HCT116 (cell line): ENCODE measurements around the gene SULT1E1. TPM values are rescaled to one million over a fixed set of nuclear protein-coding genes. Genes with fewer than 3 reads are reported as not detected.

ENCODE experiments used
- ATAC-seq: fragments of 200-7000 bp; cut with Tn5 transposase; 2 replicates; pipeline ENCODE4 v1.9.1; 2020; ENCODE audit warnings: mild to moderate bottlenecking, moderate library complexity
- BruUV-seq: library from RNA; stranded (reverse); fragments of 400-500 nt; replicated peaks from 2 replicates; lab custom pipeline; 2021; lab: Mats Ljungman, UMichigan
- CTCF ChIA-PET: fragments of 300-600 bp; sonication (Branson Sonifier 250); formaldehyde crosslinking; loops from one replicate; lab custom pipeline; 2021; ENCODE audit warnings: antibody characterized with exemption; lab: Charles Lee
- POLR2A ChIA-PET: fragments of 300-600, 350-600 bp; sonication (Branson Sonifier 250); formaldehyde crosslinking; loops from one replicate; lab custom pipeline; 2021; ENCODE audit warnings: antibody characterized with exemption; lab: Charles Lee
- RAD21 ChIA-PET, 2 experiments: fragments of 300-600 bp; sonication (Branson Sonifier 250); formaldehyde crosslinking; loops; one replicate each; lab custom pipeline; 2023; ENCODE audit warnings: low total read pairs in 2 of 2; ENCODE audit not compliant: uncharacterized antibody in 2 of 2, unreplicated experiment in 2 of 2, low non-redundant PET in 1 of 2; lab: Charles Lee
- DNase-seq: peaks from one replicate; pipeline ENCODE4 v3.0.0-alpha.2; 2010; ENCODE audit warnings: low read depth, low spot score
- H2AFZ ChIP-seq: fragments of 200-600 bp; shearing (Covaris generic), sonication (generic); 2 replicates; pipeline ENCODE4 v1.6.1; 2017; ENCODE audit warnings: low read depth, mixed run types, mixed read lengths, antibody characterized with exemption, low read length; ENCODE audit not compliant: poor library complexity, severe bottlenecking
- H3K27ac ChIP-seq: 2 replicates; pipeline ENCODE4 v1.5.1; 2012; ENCODE audit warnings: low read depth, low read length
- H3K27me3 ChIP-seq: fragments of 200-600 bp; sonication (generic); 2 replicates; pipeline ENCODE4 v1.6.1; 2016; ENCODE audit warnings: mixed run types, low read length, mixed read lengths; ENCODE audit not compliant: insufficient read depth
- H3K36me3 ChIP-seq, 2 experiments: fragments of 200-500 bp in 1 of 2; fragments of 200-600 bp in 1 of 2; sonication (Bioruptor generic) in 1 of 2; sonication (generic) in 1 of 2; 2 replicates each; pipeline versions ENCODE4 v1.5.1 to v1.6.1; 2014 to 2016; ENCODE audit warnings: low read length in 2 of 2, inconsistent platforms in 1 of 2, mixed read lengths in 1 of 2, mixed run types in 1 of 2; ENCODE audit not compliant: insufficient read depth in 2 of 2, control insufficient read depth in 1 of 2
- H3K4me1 ChIP-seq, 2 experiments: fragments of 200-600 bp in 1 of 2; sonication (generic) in 1 of 2; 2 replicates each; pipeline versions ENCODE4 v1.5.1 to v1.6.1; 2012 to 2017; ENCODE audit warnings: low read length in 2 of 2, inconsistent platforms in 1 of 2, mild to moderate bottlenecking in 1 of 2, mixed read lengths in 1 of 2, mixed run types in 1 of 2, moderate library complexity in 1 of 2; ENCODE audit not compliant: insufficient read depth in 2 of 2, control insufficient read depth in 1 of 2
- H3K4me2 ChIP-seq: fragments of 200-600 bp; sonication (generic); 2 replicates; pipeline ENCODE4 v1.6.1; 2017; ENCODE audit warnings: mixed run types, low read length, mixed read lengths
- H3K4me3 ChIP-seq, 2 experiments: fragments of 200-600 bp in 1 of 2; sonication (generic) in 1 of 2; replicated peaks in 1 of 2; 2 replicates each; pipeline ENCODE4 v1.5.1; 2011 to 2016; ENCODE audit warnings: low read length in 2 of 2, control low read depth in 1 of 2, low read depth in 1 of 2, mild to moderate bottlenecking in 1 of 2, mixed read lengths in 1 of 2, mixed run types in 1 of 2
- H3K79me2 ChIP-seq: fragments of 200-600 bp; sonication (generic); 2 replicates; pipeline ENCODE4 v1.6.1; 2017; ENCODE audit warnings: mild to moderate bottlenecking, mixed run types, low read length, moderate library complexity, mixed read lengths; ENCODE audit not compliant: insufficient read depth
- H3K9ac ChIP-seq: fragments of 200-600 bp; sonication (generic); 2 replicates; pipeline ENCODE4 v1.6.1; 2016; ENCODE audit warnings: low read length, mixed read lengths
- H3K9me2 ChIP-seq: fragments of 200-600 bp; sonication (generic), shearing (Covaris generic); 2 replicates; pipeline ENCODE4 v1.6.1; 2017; ENCODE audit warnings: mixed run types, mild to moderate bottlenecking, moderate library complexity; ENCODE audit not compliant: insufficient read depth
- H3K9me3 ChIP-seq, 2 experiments: fragments of 200-500 bp in 1 of 2; fragments of 200-600 bp in 1 of 2; sonication (Bioruptor generic) in 1 of 2; sonication (generic) in 1 of 2; 2 replicates each; pipeline ENCODE4 v1.6.1; 2014 to 2017; ENCODE audit warnings: low read length in 2 of 2, mixed read lengths in 2 of 2, inconsistent platforms in 1 of 2, low read depth in 1 of 2, mild to moderate bottlenecking in 1 of 2, mixed run types in 1 of 2, moderate library complexity in 1 of 2; ENCODE audit not compliant: control insufficient read depth in 1 of 2, insufficient read depth in 1 of 2
- H4K20me1 ChIP-seq: fragments of 200-600 bp; sonication (generic), shearing (Covaris generic); 2 replicates; pipeline ENCODE4 v1.6.1; 2017; ENCODE audit warnings: mixed run types, mild to moderate bottlenecking, moderate library complexity; ENCODE audit not compliant: insufficient read depth
- ATF3 ChIP-seq: IDR thresholded peaks from 2 replicates; pipeline ENCODE4 v1.6.1; 2012
- CEBPB ChIP-seq: IDR thresholded peaks from 2 replicates; pipeline ENCODE4 v1.6.1; 2012; ENCODE audit warnings: low read depth
- CTCF ChIP-seq, 3 experiments: fragments of 200-600 bp in 1 of 3; sonication (generic) in 1 of 3; IDR thresholded peaks in 2 of 3; conservative IDR thresholded peaks in 1 of 3; 2 replicates each; pipeline ENCODE4 v1.5.1; 2012 to 2017; ENCODE audit warnings: low read depth in 2 of 3, low read length in 2 of 3, antibody characterized with exemption in 1 of 3, borderline replicate concordance in 1 of 3, control low read depth in 1 of 3, mild to moderate bottlenecking in 1 of 3, mixed read lengths in 1 of 3, mixed run types in 1 of 3, moderate library complexity in 1 of 3; ENCODE audit not compliant: insufficient read depth in 1 of 3
- EGR1 ChIP-seq: IDR thresholded peaks from 2 replicates; pipeline ENCODE4 v1.6.1; 2012; ENCODE audit warnings: low read depth
- ELF1 ChIP-seq: IDR thresholded peaks from 2 replicates; pipeline ENCODE4 v1.6.1; 2012; ENCODE audit warnings: low read depth, borderline replicate concordance
- EZH2 ChIP-seq: fragments of 200-600 bp; sonication (generic); IDR thresholded peaks from 2 replicates; pipeline ENCODE4 v1.6.1; 2017; ENCODE audit warnings: antibody characterized with exemption, mixed run types
- EZH2phosphoT487 ChIP-seq: fragments of 200-600 bp; IDR thresholded peaks from 2 replicates; pipeline ENCODE4 v1.6.1; 2018; ENCODE audit warnings: antibody characterized with exemption, borderline replicate concordance
- FOSL1 ChIP-seq: IDR thresholded peaks from 2 replicates; pipeline ENCODE4 v1.6.1; 2012; ENCODE audit warnings: low read depth
- POLR2A ChIP-seq: IDR thresholded peaks from 2 replicates; pipeline ENCODE4 v1.7.0; 2011; ENCODE audit warnings: borderline replicate concordance; ENCODE audit not compliant: insufficient read depth, insufficient read length; ENCODE audit errors: extremely low read depth
- RAD21 ChIP-seq: IDR thresholded peaks from 2 replicates; pipeline ENCODE4 v1.6.1; 2012; ENCODE audit warnings: low read depth, mild to moderate bottlenecking
- REST ChIP-seq: IDR thresholded peaks from 2 replicates; pipeline ENCODE4 v1.6.1; 2012; ENCODE audit warnings: low read depth
- SP1 ChIP-seq: IDR thresholded peaks from 2 replicates; pipeline ENCODE4 v1.6.1; 2012; ENCODE audit warnings: low read depth
- TCF7L2 ChIP-seq: IDR thresholded peaks from 2 replicates; pipeline ENCODE4 v1.7.0; 2011; ENCODE audit warnings: borderline replicate concordance, inconsistent platforms; ENCODE audit not compliant: insufficient read depth, insufficient read length; ENCODE audit errors: extremely low read depth
- ZBTB33 ChIP-seq: IDR thresholded peaks from 2 replicates; pipeline ENCODE4 v1.6.1; 2011; ENCODE audit warnings: mild to moderate bottlenecking, low read length, moderate library complexity; ENCODE audit not compliant: insufficient replicate concordance; ENCODE audit errors: extremely low read depth
- ZNF274 ChIP-seq: fragments of 200-500 bp; sonication (Bioruptor generic); IDR thresholded peaks from 2 replicates; pipeline ENCODE4 v1.6.1; 2014; ENCODE audit warnings: mild to moderate bottlenecking, low read depth, low read length, inconsistent platforms
- intact Hi-C: fragments of 100-400 bp; cut with micrococcal nuclease; formaldehyde crosslinking; loops from 2 replicates; pipeline ENCODE4 v1.10.0; 2022
- total RNA-seq: library from RNA; stranded (reverse); gene quantifications from one replicate; pipeline ENCODE4 v1.2.1, GENCODE V29; 2021; ENCODE audit not compliant: unreplicated experiment

Gene SULT1E1
- total RNA-seq, 1 experiment from 2014 or later = not detected

- Histone ChIP-seq H3K4me3 (no peak overlapping the region), H3K27ac (no peak overlapping the region), H4K20me1 (no peaks in the 10 kb centered on the region), H3K4me2 (no peak overlapping the region), H3K36me3 (no peaks in the 10 kb centered on the region), H3K9me2 (no peaks in the 10 kb centered on the region), H3K79me2 (no peaks in the 10 kb centered on the region), H2AFZ (no peak overlapping the region), H3K9ac (no peak overlapping the region), H3K27me3 (no peaks in the 10 kb centered on the region), H3K4me1 (no peaks in the 10 kb centered on the region), H3K9me3 (no peaks in the 10 kb centered on the region)
- no peak for TF ChIP-seq ZBTB33
- no peak for TF ChIP-seq REST
- no peak for TF ChIP-seq POLR2A
- TF ChIP-seq RAD21 = no peak
- no peak for TF ChIP-seq ATF3
- TF ChIP-seq EGR1 = no peak
- no peak for TF ChIP-seq CTCF (IDR thresholded peaks at IDR 0.05 in 2 of 3, conservative IDR thresholded peaks at IDR 0.05 in 1 of 3; ENCODE audit: borderline replicate concordance in 1 of 3, insufficient read depth in 1 of 3, low read depth in 2 of 3, low read length in 2 of 3)
- no peak for TF ChIP-seq ZNF274
- no peak for TF ChIP-seq EZH2
- no peak for TF ChIP-seq ELF1
- no peak for TF ChIP-seq TCF7L2
- TF ChIP-seq SP1 = no peak
- TF ChIP-seq EZH2phosphoT487 = no peak
- TF ChIP-seq CEBPB = no peak
- no peak for TF ChIP-seq FOSL1
- DNase-seq (no peak), ATAC-seq (no peak)
- ChIA-PET POLR2A (no interaction called here), CTCF (no interaction called here), RAD21 (no interaction called here)
- intact Hi-C loops = no loop called here
- BruUV-seq = no TSS peak
These were observed 16.6 kb downstream of the SULT1E1 start for GRCh38 chr4:69843301-69843700.
